K562 (cell line): ENCODE measurements around the gene ATP5PD. TPM values are rescaled to one million over a fixed set of nuclear protein-coding genes. Genes with fewer than 3 reads are reported as not detected.
A peak's percentile ranks its signal among the peaks of the same experiment; 100 is the strongest.

ENCODE experiments used
- ATAC-seq: fragments of 200-7000 bp; cut with Tn5 transposase; 3 replicates; pipeline ENCODE4 v1.9.1; 2020; ENCODE audit warnings: moderate library complexity
- BruUV-seq: library from RNA; stranded (reverse); fragments of 400-500 nt; replicated peaks from 2 replicates; lab custom pipeline; 2021; lab: Mats Ljungman, UMichigan
- CTCF ChIA-PET: fragments of 300-600 bp; formaldehyde crosslinking; extraction: SDS; loops from one replicate; lab custom pipeline; 2021; ENCODE audit warnings: low intra/inter-chr PET ratio; lab: Yijun Ruan, JAX
- POLR2A ChIA-PET: fragments of 300-600, 350-650 bp; sonication (Branson Sonifier 250); formaldehyde crosslinking; extraction: SDS; loops from one replicate; lab custom pipeline; 2021; ENCODE audit warnings: antibody characterized with exemption, inconsistent platforms; lab: Yijun Ruan, JAX
- DNase-seq, 4 experiments: peaks; one replicate each; pipeline versions ENCODE4 v3.0.0 to v3.0.0-alpha.2; 2011 to 2018; ENCODE audit warnings: low spot score in 3 of 4, mixed read lengths in 3 of 4; ENCODE audit errors: extremely low read depth in 1 of 4
- FAIRE-seq: peaks from 2 replicates; lab custom pipeline; 2011; peaks lifted over from hg19 to GRCh38; lab: Jason Lieb, UNC
- H2AFZ ChIP-seq: 2 replicates; pipeline ENCODE4 v1.6.0; 2011; ENCODE audit warnings: low read depth, low read length, control low read depth, inconsistent platforms
- H3K27ac ChIP-seq: fragments of 200-600 bp; 3 replicates; pipeline ENCODE4 v1.8.0; 2011; ENCODE audit warnings: low read depth, mild to moderate bottlenecking, control low read depth, inconsistent platforms, low read length, moderate library complexity, mixed read lengths; ENCODE audit errors: extremely low read depth
- H3K27me3 ChIP-seq, 2 experiments: fragments of 300-600 bp in 1 of 2; 2 replicates in 1 of 2; 3 replicates in 1 of 2; pipeline versions ENCODE4 v1.6.0 to v1.8.0; 2011; ENCODE audit warnings: inconsistent platforms in 2 of 2, low read length in 2 of 2, mild to moderate bottlenecking in 1 of 2, mixed read lengths in 1 of 2, moderate library complexity in 1 of 2; ENCODE audit not compliant: control insufficient read depth in 2 of 2, insufficient read depth in 2 of 2
- H3K36me3 ChIP-seq: fragments of 300-600 bp; 3 replicates; pipeline ENCODE4 v1.8.0; 2011; ENCODE audit warnings: mild to moderate bottlenecking, low read length, inconsistent platforms; ENCODE audit not compliant: control insufficient read depth, insufficient read depth
- H3K4me1 ChIP-seq, 2 experiments: fragments of 200-600 bp in 1 of 2; replicated peaks in 1 of 2; 2 replicates in 1 of 2; 3 replicates in 1 of 2; pipeline versions ENCODE4 v1.5.1 to v1.8.0; 2011; ENCODE audit warnings: inconsistent platforms in 2 of 2, low read length in 2 of 2, mild to moderate bottlenecking in 1 of 2, mixed read lengths in 1 of 2, moderate library complexity in 1 of 2; ENCODE audit not compliant: control insufficient read depth in 2 of 2, insufficient read depth in 2 of 2
- H3K4me2 ChIP-seq: 2 replicates; pipeline ENCODE4 v1.6.1; 2011; ENCODE audit warnings: low read length, control low read depth, inconsistent platforms, mixed read lengths; ENCODE audit not compliant: insufficient read depth
- H3K4me3 ChIP-seq: fragments of 200-600 bp; sonication (generic), shearing (Covaris generic); 2 replicates; pipeline ENCODE4 v1.5.1; 2016; ENCODE audit warnings: control low read depth, inconsistent platforms
- H3K79me2 ChIP-seq: fragments of 200-600 bp; 3 replicates; pipeline ENCODE4 v1.8.0; 2011; ENCODE audit warnings: low read length, inconsistent platforms; ENCODE audit not compliant: control insufficient read depth, insufficient read depth
- H3K9ac ChIP-seq, 2 experiments: 2 replicates each; pipeline versions ENCODE4 v1.6.0 to v1.6.1; 2011; ENCODE audit warnings: low read depth in 2 of 2, low read length in 2 of 2, control low read depth in 1 of 2, inconsistent platforms in 1 of 2, mild to moderate bottlenecking in 1 of 2, mixed read lengths in 1 of 2; ENCODE audit not compliant: insufficient read depth in 1 of 2
- H3K9me1 ChIP-seq: one replicate; pipeline ENCODE4 v1.6.0; 2011; ENCODE audit warnings: inconsistent platforms, mild to moderate bottlenecking, low read length, moderate library complexity; ENCODE audit not compliant: control insufficient read depth, insufficient read depth
- H3K9me3 ChIP-seq: replicated peaks from 2 replicates; pipeline ENCODE4 v1.5.1; 2011; ENCODE audit warnings: low read depth, low read length, inconsistent platforms; ENCODE audit not compliant: control insufficient read depth, insufficient read depth
- H4K20me1 ChIP-seq: replicated peaks from 2 replicates; pipeline ENCODE4 v1.6.1; 2011; ENCODE audit warnings: low read length, inconsistent platforms, mixed read lengths; ENCODE audit not compliant: control insufficient read depth, insufficient read depth
- CBX8 ChIP-seq: fragments of 200-600 bp; sonication (generic); IDR thresholded peaks from 2 replicates; pipeline ENCODE4 v1.6.1; 2012; ENCODE audit warnings: borderline replicate concordance, mixed run types, low read depth, mild to moderate bottlenecking, moderate library complexity, mixed read lengths, low read length, control low read depth, inconsistent platforms; ENCODE audit not compliant: poor library complexity, severe bottlenecking; ENCODE audit errors: extremely low read depth
- CREB1 ChIP-seq, 2 experiments: sonication (generic) in 1 of 2; formaldehyde crosslinking in 1 of 2; IDR thresholded peaks; 2 replicates each; pipeline versions ENCODE4 v1.6.1 to v1.8.0; 2012 to 2022; ENCODE audit warnings: inconsistent platforms in 1 of 2, mild to moderate bottlenecking in 1 of 2, missing genetic modification reagents in 1 of 2, moderate library complexity in 1 of 2
- ESRRA ChIP-seq: fragments of 450-650 bp; IDR thresholded peaks from 2 replicates; pipeline ENCODE4 v1.6.1; 2014; ENCODE audit warnings: low read depth, mild to moderate bottlenecking, moderate library complexity, borderline replicate concordance
- HDAC2 ChIP-seq: fragments of 450-650 bp; IDR thresholded peaks from 2 replicates; pipeline ENCODE4 v1.6.1; 2016; ENCODE audit warnings: mild to moderate bottlenecking
- MIER1 ChIP-seq: fragments of 450-650 bp; IDR thresholded peaks from 2 replicates; pipeline ENCODE4 v1.6.1; 2016; ENCODE audit warnings: antibody characterized with exemption, mild to moderate bottlenecking, low read depth
- SMC3 ChIP-seq: conservative IDR thresholded peaks from 2 replicates; pipeline ENCODE4 v1.6.1; 2011; ENCODE audit warnings: low read depth, low read length, improper control_type of control experiment; ENCODE audit not compliant: insufficient read depth
- XRCC3 ChIP-seq: fragments of 450-650 bp; IDR thresholded peaks from 2 replicates; pipeline ENCODE4 v1.6.1; 2017; ENCODE audit warnings: mild to moderate bottlenecking, moderate library complexity
- ZKSCAN3 ChIP-seq: fragments of 250-450 bp; sonication (Bioruptor Pico); IDR thresholded peaks from 2 replicates; pipeline ENCODE4 v1.4.0; 2020
- ZNF609 ChIP-seq: sonication (generic); formaldehyde crosslinking; IDR thresholded peaks from 2 replicates; pipeline ENCODE4 v1.8.1; 2023; ENCODE audit warnings: missing genetic modification reagents, mild to moderate bottlenecking, borderline replicate concordance
- WGBS: fragments of 100-300 bp; shearing (Covaris generic); methylation state at CpG from one replicate; pipeline ENCODE4 v1.1.6; 2016; ENCODE audit warnings: low coverage, mixed read lengths; ENCODE audit not compliant: insufficient coverage; ENCODE audit errors: missing lambda C conversion rate; 5-methylcytosine and 5-hydroxymethylcytosine counted together
- in situ Hi-C: fragments of 300-500 bp; cut with MboI; formaldehyde crosslinking; loops from 4 replicates; pipeline ENCODE4 v1.15.0; 2018; ENCODE audit warnings: inconsistent platforms, mixed read lengths
- intact Hi-C: fragments of 100-400 bp; cut with micrococcal nuclease; formaldehyde crosslinking; loops from 2 replicates; pipeline ENCODE4 v1.14.2; 2022
- polyA plus RNA-seq, 8 experiments: library from polyadenylated mRNA; depleted of rRNA in 4 of 8; stranded (reverse) in 5 of 8; unstranded in 3 of 8; fragments of >200 nt; fragmentation: Nextera tagmentation in 2 of 8; fragmentation: Illumina TruSeq in 1 of 8; extraction: Ambion mirVana in 2 of 8; extraction: Trizol in 1 of 8; gene quantifications; 2 replicates each; pipeline versions ENCODE4 v1.2.1 to v1.2.3, GENCODE V29; 2011 to 2014; ENCODE audit warnings: inconsistent platforms in 1 of 8, missing spikeins in 1 of 8
- total RNA-seq, 7 experiments: library from RNA; depleted of rRNA in 6 of 7; stranded (reverse); fragments of >200 nt in 6 of 7; fragmentation: Illumina TruSeq in 2 of 7; extraction: Trizol in 2 of 7; gene quantifications; 2 replicates each; pipeline versions ENCODE4 v1.2.1 to v1.2.3, GENCODE V29; 2011 to 2021; ENCODE audit warnings: low replicate concordance in 1 of 7
- TF ChIP-seq, protein P1 (sequence below): fragments of 250-450 bp; sonication (Bioruptor Pico); IDR thresholded peaks from 2 replicates; pipeline ENCODE4 v1.4.0; 2020; ENCODE audit warnings: borderline replicate concordance
- TF ChIP-seq, protein P2 (sequence below): sonication (generic); formaldehyde crosslinking; IDR thresholded peaks from 2 replicates; pipeline ENCODE4 v1.8.1; 2023; ENCODE audit warnings: mild to moderate bottlenecking, missing genetic modification reagents

ATP5PD gene
- total and polyA plus RNA-seq, 9 of the 15 experiments (the other 6 are each of a cell fraction or from before 2014, with no cell fraction given): 271 to 828 (median 432) TPM

DNA sequence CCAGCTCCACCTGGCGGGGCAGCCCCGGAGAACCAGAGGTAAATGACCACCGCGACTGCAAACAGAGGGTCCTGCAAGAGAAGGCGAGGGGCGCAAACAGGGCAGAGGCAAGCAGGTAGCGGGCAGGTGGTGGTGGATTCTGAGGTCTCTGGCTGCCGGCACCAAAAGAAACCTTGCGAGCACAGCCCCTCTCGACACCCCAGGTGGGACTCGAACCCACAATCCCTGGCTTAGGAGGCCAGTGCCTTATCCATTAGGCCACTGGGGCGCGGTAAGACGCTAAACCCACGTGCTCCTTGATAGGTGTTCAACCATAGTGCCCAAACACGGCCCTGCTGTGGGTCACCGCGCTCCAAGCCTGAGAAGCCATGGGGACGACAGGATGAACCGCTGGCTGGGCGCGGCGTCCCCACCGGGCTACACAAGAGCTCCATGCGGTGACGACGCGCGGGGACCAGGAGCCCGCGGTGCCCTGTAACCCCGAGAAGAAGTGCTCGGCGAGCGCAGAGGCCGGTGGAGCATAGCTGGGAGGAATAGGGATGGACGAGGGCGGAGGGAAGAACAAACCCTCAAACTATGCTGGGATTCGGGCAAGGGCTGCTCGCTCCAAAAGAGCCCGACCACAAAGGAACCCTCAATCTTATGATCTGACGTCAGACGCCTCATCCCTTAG, 12.4 kb downstream of the ATP5PD start:
- Histone ChIP-seq H3K36me3 (peaks cover 14% of the 10 kb centered on the region; the same call in 2 of the 3 replicates), H3K9me3 (peaks cover 12% of the 10 kb centered on the region), H3K9me1 (no peaks in the 10 kb centered on the region), H3K4me2 (peak overlapping the region; percentile 98), H3K4me3 (peak overlapping the region; percentile 69), H3K9ac (peak overlapping the region; percentile 95 to 96), H3K27me3 (no peaks in the 10 kb centered on the region), H2AFZ (peak overlapping the region; percentile 98), H3K27ac (peak overlapping the region; percentile 96), H3K79me2 (no peaks in the 10 kb centered on the region), H4K20me1 (no peaks in the 10 kb centered on the region), H3K4me1 (peaks cover 31% of the 10 kb centered on the region in 2 experiments)
- ATAC-seq (peak; percentile 72), DNase-seq (peak; percentile 65 to 96 (median 69)), FAIRE-seq (peak; percentile 49)
- in situ Hi-C loops: no loop called here
- BruUV-seq: no TSS peak
- ChIA-PET CTCF (interaction anchor here (0.7 to 0.9 kb wide), 2 partner anchors 23 to 72 kb away, joined by 3 to 5 read pairs; no protein-coding TSS in a partner anchor), POLR2A (interaction anchor here (0.5 to 3.3 kb wide), 19 partner anchors 9 to 297 kb away, joined by 3 to 26 read pairs (median 5); partner anchors contain the start of genes ATP5PD, GGA3, JPT1 and KCTD2)
- WGBS: under 1% methylated on average over 41 of the region's 43 CpGs
- intact Hi-C loops: loop anchor here (10.0 kb wide), 1 partner anchor 160 kb away; the partner anchor contains the start of gene FDXR
- TF ChIP-seq, protein P1, sequence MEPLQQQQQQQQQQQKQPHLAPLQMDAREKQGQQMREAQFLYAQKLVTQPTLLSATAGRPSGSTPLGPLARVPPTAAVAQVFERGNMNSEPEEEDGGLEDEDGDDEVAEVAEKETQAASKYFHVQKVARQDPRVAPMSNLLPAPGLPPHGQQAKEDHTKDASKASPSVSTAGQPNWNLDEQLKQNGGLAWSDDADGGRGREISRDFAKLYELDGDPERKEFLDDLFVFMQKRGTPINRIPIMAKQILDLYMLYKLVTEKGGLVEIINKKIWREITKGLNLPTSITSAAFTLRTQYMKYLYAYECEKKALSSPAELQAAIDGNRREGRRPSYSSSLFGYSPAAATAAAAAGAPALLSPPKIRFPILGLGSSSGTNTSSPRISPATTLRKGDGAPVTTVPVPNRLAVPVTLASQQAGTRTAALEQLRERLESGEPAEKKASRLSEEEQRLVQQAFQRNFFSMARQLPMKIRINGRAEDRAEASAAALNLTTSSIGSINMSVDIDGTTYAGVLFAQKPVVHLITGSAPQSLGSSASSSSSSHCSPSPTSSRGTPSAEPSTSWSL: no peak
- peak; percentile 31 for TF ChIP-seq ESRRA
- TF ChIP-seq MIER1: no peak; the same call in 1 of the 2 replicates
- 0 out of 2 replicates have a peak, but pooled peaks have one; percentile 37 for TF ChIP-seq CREB1 (IDR thresholded peaks at IDR 0.05)
- peak; percentile 58; the same call in 1 of the 2 replicates for TF ChIP-seq CREB1 (CRISPR knock-in tag; IDR thresholded peaks at IDR 0.05)
- no peak for TF ChIP-seq XRCC3
- TF ChIP-seq, protein P2, sequence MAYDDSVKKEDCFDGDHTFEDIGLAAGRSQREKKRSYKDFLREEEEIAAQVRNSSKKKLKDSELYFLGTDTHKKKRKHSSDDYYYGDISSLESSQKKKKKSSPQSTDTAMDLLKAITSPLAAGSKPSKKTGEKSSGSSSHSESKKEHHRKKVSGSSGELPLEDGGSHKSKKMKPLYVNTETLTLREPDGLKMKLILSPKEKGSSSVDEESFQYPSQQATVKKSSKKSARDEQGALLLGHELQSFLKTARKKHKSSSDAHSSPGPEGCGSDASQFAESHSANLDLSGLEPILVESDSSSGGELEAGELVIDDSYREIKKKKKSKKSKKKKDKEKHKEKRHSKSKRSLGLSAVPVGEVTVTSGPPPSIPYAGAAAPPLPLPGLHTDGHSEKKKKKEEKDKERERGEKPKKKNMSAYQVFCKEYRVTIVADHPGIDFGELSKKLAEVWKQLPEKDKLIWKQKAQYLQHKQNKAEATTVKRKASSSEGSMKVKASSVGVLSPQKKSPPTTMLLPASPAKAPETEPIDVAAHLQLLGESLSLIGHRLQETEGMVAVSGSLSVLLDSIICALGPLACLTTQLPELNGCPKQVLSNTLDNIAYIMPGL (CRISPR knock-in tag): peak; percentile 96
- TF ChIP-seq ZKSCAN3 (CRISPR knock-in tag): no peak
- 0 out of 2 replicates have a peak, but pooled peaks have one; percentile 25 for TF ChIP-seq SMC3
- no peak; the same call in 1 of the 2 replicates for TF ChIP-seq HDAC2
- no peak for TF ChIP-seq CBX8
- 0 out of 2 replicates have a peak, but pooled peaks have one; percentile 21 for TF ChIP-seq ZNF609 (CRISPR knock-in tag)
